ENCODE measurements around the gene SPAG6.

DNA sequence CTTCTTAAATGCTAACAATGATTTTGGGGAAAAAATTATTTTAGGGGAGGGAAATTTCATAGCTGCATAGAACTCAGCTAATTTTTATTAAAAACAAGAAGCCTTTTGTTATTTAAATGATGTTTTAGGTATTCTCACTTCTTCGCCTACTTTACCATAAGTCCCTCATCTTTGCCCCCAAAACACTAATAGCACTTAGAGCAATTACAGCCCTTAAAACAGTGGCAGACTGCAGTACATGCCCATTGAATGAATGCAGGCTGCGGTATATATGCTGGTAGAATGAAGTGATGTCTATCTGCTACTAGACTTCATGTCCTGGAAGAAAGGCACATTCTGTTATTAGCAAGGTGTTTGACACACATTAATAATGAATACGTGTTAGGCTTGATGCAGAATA lies 2.9 kb upstream of the SPAG6 start:
- no peak for TF ChIP-seq POLR2A (IDR thresholded peaks at IDR 0.05)
- TF ChIP-seq, protein P1, sequence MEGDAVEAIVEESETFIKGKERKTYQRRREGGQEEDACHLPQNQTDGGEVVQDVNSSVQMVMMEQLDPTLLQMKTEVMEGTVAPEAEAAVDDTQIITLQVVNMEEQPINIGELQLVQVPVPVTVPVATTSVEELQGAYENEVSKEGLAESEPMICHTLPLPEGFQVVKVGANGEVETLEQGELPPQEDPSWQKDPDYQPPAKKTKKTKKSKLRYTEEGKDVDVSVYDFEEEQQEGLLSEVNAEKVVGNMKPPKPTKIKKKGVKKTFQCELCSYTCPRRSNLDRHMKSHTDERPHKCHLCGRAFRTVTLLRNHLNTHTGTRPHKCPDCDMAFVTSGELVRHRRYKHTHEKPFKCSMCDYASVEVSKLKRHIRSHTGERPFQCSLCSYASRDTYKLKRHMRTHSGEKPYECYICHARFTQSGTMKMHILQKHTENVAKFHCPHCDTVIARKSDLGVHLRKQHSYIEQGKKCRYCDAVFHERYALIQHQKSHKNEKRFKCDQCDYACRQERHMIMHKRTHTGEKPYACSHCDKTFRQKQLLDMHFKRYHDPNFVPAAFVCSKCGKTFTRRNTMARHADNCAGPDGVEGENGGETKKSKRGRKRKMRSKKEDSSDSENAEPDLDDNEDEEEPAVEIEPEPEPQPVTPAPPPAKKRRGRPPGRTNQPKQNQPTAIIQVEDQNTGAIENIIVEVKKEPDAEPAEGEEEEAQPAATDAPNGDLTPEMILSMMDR (IDR thresholded peaks at IDR 0.05), result no peak
